Progenitor cell of endocrine pancreas (in vitro differentiated cells): ENCODE results near the gene TMC1. TPM values are rescaled to one million over a fixed set of nuclear protein-coding genes. Genes with fewer than 3 reads are reported as not detected.

Experiments used
- DNase-seq: peaks from one replicate; pipeline ENCODE4 v3.0.0; 2021; ENCODE audit warnings: low spot score; ENCODE audit not compliant: unreplicated experiment
- H3K27ac Mint-ChIP-seq: 2 replicates; pipeline ENCODE4 v1.8.0; 2021; ENCODE audit warnings: mild to moderate bottlenecking, moderate library complexity, mixed read lengths
- H3K27me3 Mint-ChIP-seq: 2 replicates; pipeline ENCODE4 v1.8.0; 2021; ENCODE audit warnings: mixed read lengths
- H3K36me3 Mint-ChIP-seq: 2 replicates; pipeline ENCODE4 v1.8.0; 2022; ENCODE audit warnings: mixed read lengths; ENCODE audit not compliant: insufficient read depth
- H3K4me1 Mint-ChIP-seq: 2 replicates; pipeline ENCODE4 v1.8.0; 2021; ENCODE audit warnings: low read depth, mixed read lengths
- H3K4me3 Mint-ChIP-seq: 2 replicates; pipeline ENCODE4 v1.8.0; 2021; ENCODE audit warnings: low read depth, mild to moderate bottlenecking, moderate library complexity, mixed read lengths
- H3K9me3 Mint-ChIP-seq: 2 replicates; pipeline ENCODE4 v1.8.0; 2021; ENCODE audit warnings: low read depth, mixed read lengths
- total RNA-seq: library from RNA; stranded (reverse); gene quantifications from 2 replicates; pipeline ENCODE4 v1.2.1, GENCODE V29; 2021
- TF ChIP-seq, protein P1 (sequence below): fragments of 200-600 bp; sonication (generic); IDR thresholded peaks from one replicate; pipeline ENCODE4 v1.5.0; 2021; ENCODE audit warnings: antibody characterized with exemption, mild to moderate bottlenecking; ENCODE audit not compliant: unreplicated experiment

TMC1 gene
- total RNA-seq, 1 donor from 2014 or later: not detected

DNA sequence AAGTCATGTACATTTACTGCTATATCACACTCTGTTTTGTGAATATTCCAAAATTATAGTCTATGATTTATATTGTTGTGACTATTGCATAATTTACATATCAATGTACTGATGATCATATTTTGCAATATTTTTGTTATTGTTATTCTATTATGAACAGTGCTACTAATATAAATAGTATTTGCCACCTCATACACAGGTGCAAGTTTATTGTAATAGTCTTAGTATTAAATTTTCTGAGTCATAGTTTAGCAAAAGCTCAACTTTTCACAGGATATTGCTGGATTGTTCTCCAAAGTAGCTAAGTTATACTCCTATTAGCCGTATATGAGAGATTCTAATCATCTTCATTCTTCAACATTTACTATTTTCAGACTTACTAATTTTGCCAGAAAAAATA, 124.7 kb downstream of the TMC1 start:
- no peak for DNase-seq
- TF ChIP-seq, protein P1, sequence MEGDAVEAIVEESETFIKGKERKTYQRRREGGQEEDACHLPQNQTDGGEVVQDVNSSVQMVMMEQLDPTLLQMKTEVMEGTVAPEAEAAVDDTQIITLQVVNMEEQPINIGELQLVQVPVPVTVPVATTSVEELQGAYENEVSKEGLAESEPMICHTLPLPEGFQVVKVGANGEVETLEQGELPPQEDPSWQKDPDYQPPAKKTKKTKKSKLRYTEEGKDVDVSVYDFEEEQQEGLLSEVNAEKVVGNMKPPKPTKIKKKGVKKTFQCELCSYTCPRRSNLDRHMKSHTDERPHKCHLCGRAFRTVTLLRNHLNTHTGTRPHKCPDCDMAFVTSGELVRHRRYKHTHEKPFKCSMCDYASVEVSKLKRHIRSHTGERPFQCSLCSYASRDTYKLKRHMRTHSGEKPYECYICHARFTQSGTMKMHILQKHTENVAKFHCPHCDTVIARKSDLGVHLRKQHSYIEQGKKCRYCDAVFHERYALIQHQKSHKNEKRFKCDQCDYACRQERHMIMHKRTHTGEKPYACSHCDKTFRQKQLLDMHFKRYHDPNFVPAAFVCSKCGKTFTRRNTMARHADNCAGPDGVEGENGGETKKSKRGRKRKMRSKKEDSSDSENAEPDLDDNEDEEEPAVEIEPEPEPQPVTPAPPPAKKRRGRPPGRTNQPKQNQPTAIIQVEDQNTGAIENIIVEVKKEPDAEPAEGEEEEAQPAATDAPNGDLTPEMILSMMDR: no peak
- Mint-ChIP-seq H3K27me3 (no peaks in the 10 kb centered on the region), H3K4me1 (no peaks in the 10 kb centered on the region), H3K27ac (no peak overlapping the region), H3K9me3 (no peaks in the 10 kb centered on the region), H3K4me3 (no peak overlapping the region), H3K36me3 (no peaks in the 10 kb centered on the region)

DNA sequence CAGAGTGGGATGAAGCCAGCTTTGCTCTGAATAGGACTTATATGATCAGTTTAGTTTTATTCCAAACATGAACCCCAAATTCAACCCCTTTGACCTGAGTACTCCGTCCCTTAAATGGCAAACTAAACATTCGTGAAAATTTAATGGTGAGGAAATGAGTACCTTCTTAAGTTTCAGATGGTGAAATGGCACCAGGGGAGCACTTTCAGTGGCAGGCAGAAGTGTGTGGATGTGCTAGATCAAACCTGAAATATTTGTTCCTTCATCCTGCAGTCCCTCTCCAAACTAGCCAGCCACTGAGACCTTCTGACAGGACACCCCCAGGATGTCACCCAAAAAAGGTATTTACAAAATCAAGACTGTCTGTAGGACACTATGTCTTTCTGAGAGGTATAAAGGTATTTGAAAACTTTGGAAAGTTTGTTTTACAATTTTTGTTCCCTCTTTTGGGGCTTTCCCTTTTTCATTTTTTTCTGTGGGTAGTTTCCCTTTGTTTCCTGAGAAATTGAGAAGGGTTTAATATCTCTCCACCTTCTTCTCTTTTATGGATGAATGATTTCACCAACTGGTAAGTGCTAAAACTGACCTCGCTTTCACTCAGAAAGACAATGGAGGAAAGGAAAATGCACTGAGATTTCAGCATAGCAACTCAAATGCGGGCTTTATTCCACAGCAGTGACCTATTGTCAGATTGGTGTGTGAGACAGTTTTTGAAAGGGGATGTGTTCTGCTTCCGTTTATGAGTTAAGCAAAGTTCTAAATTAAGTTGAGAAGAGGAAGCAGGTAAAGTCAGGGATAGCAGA, 127.1 kb downstream of the TMC1 start:
- DNase-seq: no peak
- TF ChIP-seq, protein P1: no peak
- H3K36me3 Mint-ChIP-seq: no peaks in the 10 kb centered on the region
- no peak overlapping the region for H3K4me3 Mint-ChIP-seq
- no peak overlapping the region for H3K27ac Mint-ChIP-seq
- no peaks in the 10 kb centered on the region for H3K27me3 Mint-ChIP-seq
- no peaks in the 10 kb centered on the region for H3K4me1 Mint-ChIP-seq
- H3K9me3 Mint-ChIP-seq: no peaks in the 10 kb centered on the region

DNA sequence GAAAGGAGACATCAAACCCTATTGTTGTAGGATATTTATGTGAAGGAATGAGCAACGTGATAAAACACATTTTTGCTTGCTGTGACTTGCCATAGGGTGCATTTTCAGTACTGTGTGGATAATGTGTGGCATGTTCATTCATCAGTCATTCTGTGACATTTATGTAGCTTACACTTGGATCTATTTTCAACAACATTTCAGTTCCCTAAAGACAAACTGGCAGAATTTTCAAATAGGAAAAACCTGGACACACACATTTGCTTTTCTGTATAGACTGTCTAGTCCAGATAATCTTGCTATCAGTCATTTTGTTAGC, 127.7 kb downstream of the TMC1 start:
- H3K4me1 Mint-ChIP-seq: no peaks in the 10 kb centered on the region
- H3K4me3 Mint-ChIP-seq: no peak overlapping the region
- no peak for DNase-seq
- H3K27ac Mint-ChIP-seq: no peak overlapping the region
- no peaks in the 10 kb centered on the region for H3K27me3 Mint-ChIP-seq
- no peaks in the 10 kb centered on the region for H3K36me3 Mint-ChIP-seq
- TF ChIP-seq, protein P1: no peak
- no peaks in the 10 kb centered on the region for H3K9me3 Mint-ChIP-seq

DNA sequence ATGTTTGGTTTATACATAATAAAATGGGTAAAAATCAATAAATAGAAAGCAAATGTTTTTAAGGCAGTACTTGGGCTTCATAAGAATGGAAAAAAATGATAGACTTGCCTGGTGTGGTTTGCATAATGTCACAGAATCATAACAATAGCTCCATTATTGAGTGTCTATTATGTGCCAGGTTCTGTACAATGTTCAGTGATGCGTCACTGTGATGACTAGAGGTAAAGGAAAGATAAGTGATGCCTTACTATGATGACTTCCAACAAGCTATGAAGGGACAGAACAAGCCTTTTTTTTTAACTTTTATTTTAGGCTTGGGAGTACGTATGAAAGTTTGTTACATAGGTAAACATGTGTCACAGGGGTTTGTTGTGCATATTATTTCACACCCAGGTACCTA, 128.8 kb downstream of the TMC1 start:
- no peaks in the 10 kb centered on the region for H3K27me3 Mint-ChIP-seq
- no peak overlapping the region for H3K4me3 Mint-ChIP-seq
- H3K9me3 Mint-ChIP-seq: no peaks in the 10 kb centered on the region
- no peaks in the 10 kb centered on the region for H3K4me1 Mint-ChIP-seq
- TF ChIP-seq, protein P1: no peak
- no peak for DNase-seq
- H3K36me3 Mint-ChIP-seq: no peaks in the 10 kb centered on the region
- H3K27ac Mint-ChIP-seq: no peak overlapping the region

DNA sequence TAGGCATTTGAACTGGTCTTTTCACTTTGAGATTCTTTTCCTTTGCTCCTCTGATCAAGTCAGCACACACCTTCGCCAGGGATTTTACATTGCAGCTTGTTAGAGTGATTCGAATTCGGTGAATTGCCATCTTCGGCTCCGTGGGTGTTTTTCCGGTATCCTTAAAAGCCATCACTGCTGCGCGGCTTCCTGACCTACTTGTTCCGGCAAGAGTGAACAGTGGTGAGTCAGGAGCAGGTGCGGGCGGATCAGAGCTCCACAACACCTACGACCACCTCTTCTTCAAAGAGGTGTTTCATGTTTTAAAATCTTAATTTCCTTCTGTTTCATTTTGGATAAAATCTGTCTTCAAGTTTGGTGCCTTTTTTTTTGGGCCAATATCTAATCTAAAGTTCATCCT, 134.6 kb downstream of the TMC1 start:
- Mint-ChIP-seq H3K27ac (no peak overlapping the region), H3K36me3 (no peaks in the 10 kb centered on the region), H3K4me3 (no peak overlapping the region), H3K27me3 (peaks cover 4% of the 10 kb centered on the region), H3K4me1 (no peaks in the 10 kb centered on the region), H3K9me3 (no peaks in the 10 kb centered on the region)
- TF ChIP-seq, protein P1: no peak
- no peak for DNase-seq
